ENCODE measurements around the gene FBXO34. TPM values are rescaled to one million over a fixed set of nuclear protein-coding genes. Genes with fewer than 3 reads are reported as not detected.

FBXO34 gene
- total RNA-seq, 1 donor from 2014 or later, result 27.0 TPM

- DNase-seq (ENCODE audit: low spot score), result no peak
These were observed 112.4 kb downstream of the FBXO34 start for GRCh38 chr14:55383541-55384140.

DNA sequence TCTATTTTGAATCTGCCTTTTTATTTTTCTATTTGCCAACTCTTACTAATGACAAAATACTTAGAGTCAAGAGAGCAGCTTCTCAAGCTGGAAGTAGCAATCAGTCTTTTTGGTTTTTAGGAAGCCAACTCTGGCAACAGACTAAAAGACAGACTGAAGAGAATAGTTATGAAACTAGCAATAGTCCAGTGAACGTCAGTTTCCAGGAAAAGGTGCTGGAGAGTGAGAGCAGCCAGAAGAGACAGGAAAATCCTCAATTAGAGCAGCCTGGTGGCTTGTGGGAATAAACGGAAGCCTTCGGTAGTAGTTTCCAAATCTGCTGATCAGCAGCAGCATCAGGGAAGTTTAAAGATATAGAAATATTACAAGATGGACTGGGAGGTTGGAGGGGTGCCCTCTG is 113.3 kb downstream of the FBXO34 start:
- no peak for DNase-seq (ENCODE audit: low spot score)

DNA sequence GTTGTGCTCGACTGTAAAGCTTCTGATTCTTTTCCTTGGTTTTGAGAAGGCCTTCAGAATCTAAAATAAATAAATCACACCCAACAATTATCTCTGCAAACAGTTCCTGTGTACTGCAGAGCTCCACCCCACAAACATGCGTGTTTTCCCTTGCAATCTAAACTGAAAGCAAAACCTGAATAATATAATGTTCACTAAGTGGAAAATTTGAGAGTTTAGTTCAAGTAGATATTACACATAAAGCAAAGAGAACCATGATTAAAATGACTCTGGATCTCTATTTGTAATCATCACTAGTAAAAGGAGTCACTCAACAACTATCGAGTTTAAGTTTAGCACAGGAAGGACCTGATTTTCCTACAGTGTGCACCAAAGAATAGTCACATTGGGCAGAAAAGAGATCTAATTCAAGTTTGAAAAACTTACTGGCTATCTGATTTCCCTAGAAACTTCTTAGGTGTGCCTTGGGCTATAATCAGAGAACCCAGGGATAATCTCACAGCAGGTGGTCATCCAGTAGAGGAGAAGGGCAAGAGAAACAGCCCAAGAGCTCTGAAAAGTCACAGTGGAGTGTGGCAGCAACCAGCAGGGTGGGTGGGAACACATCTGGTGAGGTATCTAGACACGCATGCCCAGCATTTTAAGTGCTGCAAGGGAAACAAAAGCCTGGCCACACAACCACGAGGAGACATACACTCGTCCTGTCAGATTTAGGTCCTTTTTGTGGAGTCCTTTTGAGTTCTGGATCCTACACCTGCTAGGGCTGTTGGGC is 115.0 kb downstream of the FBXO34 start:
- DNase-seq (ENCODE audit: low spot score), result no peak

DNA sequence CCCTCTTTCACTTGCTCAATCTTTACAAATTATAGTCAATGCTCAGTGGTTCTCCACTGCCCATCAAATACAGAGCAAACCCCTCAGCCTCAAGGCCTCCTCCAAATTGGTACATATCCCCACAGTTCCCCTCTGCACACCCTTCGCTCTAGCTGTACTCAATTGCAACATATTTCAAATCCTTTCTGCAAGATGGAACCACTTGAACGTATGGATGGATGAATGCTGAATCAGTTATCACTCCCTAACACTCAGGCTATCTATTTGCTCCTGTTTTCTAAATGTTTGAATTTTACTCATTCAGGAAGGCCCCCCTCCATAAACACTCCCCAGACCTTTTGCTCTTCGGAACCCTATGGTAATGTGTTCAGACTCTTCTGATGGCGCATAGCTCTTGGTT is 115.9 kb downstream of the FBXO34 start:
- no peak for DNase-seq (ENCODE audit: low spot score)

DNA sequence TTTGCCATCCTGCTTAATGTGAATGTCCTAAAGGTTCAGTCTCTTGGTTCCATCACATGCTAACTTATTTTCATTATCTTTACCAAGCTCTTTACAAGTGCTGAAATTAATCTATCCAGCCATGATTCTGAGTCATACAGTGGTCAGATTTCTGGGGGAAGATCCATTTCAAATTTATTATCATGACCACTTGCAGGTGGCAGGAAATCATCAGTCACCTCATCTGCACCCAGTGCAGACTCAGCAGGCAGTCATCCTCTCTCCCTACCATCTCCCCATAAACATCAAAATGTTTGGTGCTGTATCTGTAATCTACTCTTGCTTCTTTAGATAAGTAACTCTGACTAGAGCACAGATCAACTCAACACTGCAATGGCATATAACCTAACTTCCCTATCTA is 116.9 kb downstream of the FBXO34 start:
- no peak for DNase-seq (ENCODE audit: low spot score)

DNA sequence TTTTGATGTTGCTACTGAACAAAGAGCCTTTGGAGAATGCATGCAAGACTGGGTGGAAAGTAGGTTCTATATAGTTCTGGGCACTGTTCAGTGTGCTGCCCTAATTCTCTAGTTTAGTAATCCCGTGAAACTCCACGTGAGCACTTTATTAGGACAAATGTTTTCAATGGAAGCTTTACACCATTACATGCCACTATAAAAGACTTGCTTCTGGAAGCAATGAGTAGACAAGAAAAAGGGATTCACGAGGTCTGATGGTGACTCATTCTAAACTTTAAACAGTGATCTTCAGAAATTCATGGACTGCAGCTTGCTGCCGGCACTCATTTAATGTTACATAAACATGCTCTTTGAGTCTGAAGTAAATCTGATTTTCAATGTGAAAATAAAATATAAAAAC is 118.1 kb downstream of the FBXO34 start:
- no peak for DNase-seq (ENCODE audit: low spot score)

DNA sequence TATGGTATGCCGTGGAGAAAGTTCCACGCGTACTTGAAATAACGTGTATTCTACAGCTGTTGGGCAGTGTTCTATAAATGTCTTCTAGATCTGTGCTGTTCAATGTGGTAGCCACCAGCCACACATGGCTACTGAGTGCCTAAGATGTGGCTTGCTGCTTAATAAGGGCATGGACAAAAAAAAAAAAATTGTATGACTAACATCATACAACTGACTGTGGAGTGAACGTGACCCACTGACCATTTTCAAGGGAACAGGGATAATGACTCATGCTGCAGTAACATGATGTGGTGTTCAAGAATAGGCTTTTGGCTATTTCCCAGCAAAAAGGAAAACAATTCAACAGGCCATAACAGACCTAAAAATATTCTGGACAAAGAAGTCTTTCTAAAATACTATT is 127.5 kb downstream of the FBXO34 start:
- DNase-seq (ENCODE audit: low spot score), result no peak

- no peak for DNase-seq (ENCODE audit: low spot score)
These were observed 128.0 kb downstream of the FBXO34 start for GRCh38 chr14:55399183-55399582.

DNA sequence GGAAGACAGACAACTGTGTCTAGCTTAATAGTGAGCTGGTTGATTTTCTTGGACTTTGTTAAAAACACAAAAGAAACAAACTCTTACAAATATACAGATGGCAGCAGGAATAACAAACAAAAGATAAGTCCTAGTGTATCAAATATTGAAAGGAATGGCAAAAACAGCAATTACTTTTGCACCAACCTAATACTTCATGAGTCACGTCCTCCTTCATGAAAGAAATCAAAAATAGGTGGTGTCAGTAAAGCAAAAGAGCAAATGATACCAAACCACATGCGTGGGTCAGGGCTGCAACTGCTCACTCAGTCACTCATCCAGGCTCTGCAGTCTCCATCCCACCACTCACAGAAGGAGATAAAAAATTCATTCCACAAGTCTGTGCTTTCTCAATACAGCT is 128.6 kb downstream of the FBXO34 start:
- DNase-seq (ENCODE audit: low spot score), result no peak

DNA sequence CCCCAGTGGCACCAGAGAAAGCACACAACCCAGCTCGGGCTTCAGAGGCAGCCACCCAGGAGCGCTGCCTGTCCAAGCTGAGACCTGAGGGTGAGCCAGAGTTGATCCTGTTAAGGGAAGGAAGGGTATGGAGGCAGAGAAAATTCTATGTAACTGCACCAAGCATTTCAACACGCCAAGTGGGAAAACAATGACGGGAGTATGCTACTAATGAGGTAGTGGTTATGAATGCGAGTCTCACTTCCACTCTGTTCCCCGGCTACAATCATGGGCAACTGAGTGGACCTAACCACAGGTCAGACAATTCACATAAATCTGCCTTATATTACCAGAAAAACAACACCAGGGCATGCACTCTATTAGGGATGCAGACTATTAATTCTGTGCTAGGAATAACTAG is 130.5 kb downstream of the FBXO34 start:
- no peak for DNase-seq (ENCODE audit: low spot score)

Other genes with a start within 250 kb of the FBXO34 start
- 2.6 TPM for gene WDHD1, start 244.3 kb upstream of the FBXO34 start, total RNA-seq
- 27.8 TPM for gene SOCS4, start 244.2 kb upstream of the FBXO34 start, total RNA-seq
- 80.0 TPM for gene MAPK1IP1L, start 219.8 kb upstream of the FBXO34 start, total RNA-seq
- gene LGALS3, start 142.2 kb upstream of the FBXO34 start, total RNA-seq, result 256 TPM
- gene DLGAP5, start 79.8 kb upstream of the FBXO34 start, total RNA-seq, result 1.2 TPM
- gene ATG14, start 140.4 kb downstream of the FBXO34 start, total RNA-seq, result 9.1 TPM
- gene TBPL2, start 169.2 kb downstream of the FBXO34 start, total RNA-seq, result not detected

Data from mucosa of gallbladder (tissue), 1 donor.